GM19025 (cell line): ENCODE results near the gene SUMO1.
A peak's percentile ranks its signal among the peaks of the same experiment; 100 is the strongest.
"Not testable (repeated sequence)": the region's sequence is repeated elsewhere in the genome, so short reads cannot be mapped to it uniquely, and the experiment has no call there.

Experiments
- ATAC-seq: cut with Tn5 transposase; IDR thresholded peaks from one replicate; pipeline ENCODE4 v1.9.1; 2021; ENCODE audit warnings: mild to moderate bottlenecking, low read depth, moderate library complexity; ENCODE audit not compliant: unreplicated experiment

Gene SUMO1

DNA sequence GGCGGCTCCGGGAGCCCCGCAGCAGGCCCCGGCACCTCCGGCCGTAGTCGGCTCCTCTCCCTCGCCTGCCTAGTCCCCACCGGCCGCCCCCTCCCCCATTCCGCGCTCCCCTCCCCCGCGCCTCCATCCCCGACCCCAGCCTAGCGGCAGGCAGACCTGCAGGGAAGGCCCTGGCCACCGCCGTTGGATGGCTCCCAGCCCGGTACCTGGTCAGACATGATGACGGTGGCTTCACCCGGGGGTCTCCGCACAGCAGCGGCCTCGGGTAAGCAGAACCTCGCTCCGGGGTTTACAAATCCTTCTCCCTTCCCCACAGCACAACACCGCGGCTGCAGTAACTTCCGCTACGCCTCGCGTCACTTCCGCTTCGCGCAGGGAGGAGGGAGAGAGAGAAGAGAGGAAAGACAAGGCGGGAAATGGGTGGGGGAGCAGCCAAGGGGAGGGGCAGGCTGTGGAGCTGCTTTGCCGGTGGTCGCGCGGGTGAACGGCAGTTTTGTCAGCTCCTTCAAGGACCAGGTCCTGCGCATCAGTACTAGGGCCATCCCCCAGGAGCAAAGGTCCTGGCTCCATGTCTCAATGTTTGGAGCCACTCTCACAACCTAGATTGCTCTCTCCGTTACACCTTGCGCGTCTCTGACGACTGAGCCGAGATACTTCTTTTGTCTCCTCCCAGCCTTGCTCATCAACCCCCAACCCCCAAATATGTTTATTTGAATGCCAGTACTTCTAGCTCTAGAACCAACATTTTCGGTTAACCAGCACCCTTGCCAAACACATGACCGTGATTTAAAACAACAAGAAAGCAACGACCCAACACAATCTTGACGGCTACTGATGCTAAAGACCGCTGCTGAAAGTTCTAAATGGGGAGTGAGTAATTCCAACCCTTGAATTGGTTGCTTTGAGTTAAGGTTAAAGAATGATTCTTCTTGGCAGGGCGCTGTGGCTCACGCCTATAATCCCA is at the start of gene SUMO1:
Gene SUMO1 (minus strand): TSS at position 364 of the 964 bp plus-strand sequence. CDS start 146 bp downstream, at position 218.
- ATAC-seq, result peak; percentile 98

DNA sequence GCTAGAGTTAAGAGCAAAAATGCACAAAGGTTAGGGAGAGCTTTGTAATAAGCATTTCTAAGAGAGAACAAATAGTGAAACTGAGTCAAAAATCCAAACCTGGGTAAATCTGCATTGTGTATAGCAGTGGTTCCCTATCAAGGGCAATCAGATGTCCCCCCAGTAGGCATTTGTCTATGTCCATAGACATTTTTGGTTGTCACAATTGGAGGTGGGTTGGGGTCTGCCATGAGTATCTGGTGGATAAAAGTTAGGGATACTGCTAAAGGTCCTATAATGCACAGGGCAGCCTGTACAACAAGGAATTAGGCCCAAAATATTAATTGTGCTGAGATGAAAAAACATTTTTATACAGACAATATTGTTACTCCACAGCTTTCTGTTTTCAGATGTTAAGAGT is 48.2 kb upstream of the SUMO1 start:
- no peak for ATAC-seq

DNA sequence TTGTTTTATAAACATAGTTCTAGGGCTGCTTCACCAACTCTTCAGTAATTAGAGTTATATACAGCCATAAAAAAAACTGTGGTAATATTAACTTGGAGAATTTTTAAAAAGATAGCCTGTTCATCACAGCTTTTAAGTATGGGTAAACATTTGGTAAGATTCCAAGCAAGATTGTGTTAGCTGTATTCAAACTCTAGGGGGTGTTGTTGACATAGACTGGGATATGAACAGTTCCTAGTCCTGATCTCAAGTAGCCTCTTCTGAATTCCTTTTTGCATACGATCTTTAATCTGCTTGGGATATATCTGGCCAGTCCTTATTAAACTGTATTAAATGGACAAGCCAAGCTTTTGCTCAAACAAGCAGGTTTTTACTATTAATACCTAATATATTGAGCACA is 40.5 kb upstream of the SUMO1 start:
- no peak for ATAC-seq

DNA sequence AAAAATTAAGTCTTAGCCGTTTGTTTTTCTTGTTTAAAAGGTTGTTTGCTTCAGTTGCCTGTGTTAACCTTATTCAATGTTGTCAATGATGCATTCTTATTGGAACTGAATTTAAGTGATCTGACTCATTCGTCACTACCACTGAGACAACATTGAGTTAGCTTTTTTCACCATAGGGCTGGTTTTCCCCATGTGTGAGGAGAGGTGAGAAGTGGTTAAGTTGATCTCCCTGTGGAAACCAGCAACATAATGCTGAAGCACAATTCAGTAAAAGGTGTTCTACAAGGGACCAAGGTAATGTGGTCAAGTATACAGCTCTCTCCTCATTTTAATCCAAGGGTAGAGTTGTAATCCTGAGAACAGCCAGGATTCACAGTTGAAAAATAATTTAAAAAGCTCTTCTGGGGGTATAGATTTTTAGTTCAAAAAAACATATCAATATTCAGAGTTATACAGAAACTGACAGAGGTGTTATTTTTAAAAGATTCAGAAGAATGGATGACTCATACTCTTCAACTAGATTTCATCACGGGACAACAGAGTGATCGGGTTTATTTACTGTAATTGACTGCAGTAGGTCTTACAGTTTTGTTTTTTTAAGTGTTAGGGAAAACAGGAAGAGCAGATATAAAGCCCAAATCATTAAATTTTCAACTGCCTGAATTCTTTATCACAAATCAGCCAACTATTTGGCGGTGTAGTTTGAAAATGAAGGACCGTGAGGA is 39.8 kb upstream of the SUMO1 start:
- no peak for ATAC-seq

DNA sequence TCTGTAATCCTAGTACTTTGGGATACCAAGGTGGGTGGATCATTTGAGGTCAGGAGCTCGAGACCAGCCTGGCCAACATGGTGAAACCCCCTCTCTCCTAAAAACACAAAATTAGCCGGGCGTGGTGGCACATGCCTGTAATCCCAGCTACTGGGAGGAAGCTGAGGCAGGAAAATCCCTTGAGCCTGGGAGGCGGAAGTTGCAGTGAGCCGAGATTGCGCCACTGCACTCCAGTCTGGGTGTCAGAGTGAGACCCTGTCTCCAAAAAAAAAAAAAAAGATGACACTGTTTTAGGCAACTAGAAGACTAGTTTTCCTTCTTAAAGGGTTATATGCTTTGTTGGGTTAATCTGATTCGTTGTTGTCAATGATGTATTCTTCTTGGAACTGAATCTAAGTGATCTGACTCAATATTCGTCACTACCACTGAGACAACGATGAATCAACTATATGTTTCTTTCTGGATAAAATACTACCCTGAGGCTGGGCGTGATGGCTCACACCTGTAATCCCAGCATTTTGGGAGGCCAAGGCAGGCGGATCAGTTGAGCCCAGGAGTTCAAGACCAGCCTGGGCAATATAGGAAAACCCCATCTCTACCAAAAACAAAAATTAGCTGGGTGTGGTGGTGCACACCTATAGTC is 37.8 kb upstream of the SUMO1 start:
- not testable (repeated sequence) for ATAC-seq

DNA sequence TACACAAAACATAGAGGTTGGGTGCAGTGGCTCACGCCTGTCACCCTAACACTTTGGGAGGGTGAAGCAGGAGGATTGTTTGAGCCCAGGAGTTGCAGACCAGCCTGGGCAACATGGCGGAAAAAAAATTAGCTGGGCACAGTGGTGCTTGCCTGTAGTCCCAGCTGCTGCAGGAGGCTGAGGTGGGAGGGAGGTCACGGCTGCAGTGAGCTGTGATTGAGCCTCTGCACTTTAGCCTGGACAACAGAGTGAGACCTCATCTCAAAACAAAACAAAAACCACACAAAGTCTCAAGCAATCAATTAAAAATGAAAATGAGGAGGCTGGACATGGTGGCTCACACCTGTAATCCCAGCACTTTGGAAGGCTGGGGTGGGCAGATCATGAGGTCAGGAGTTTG is 32.1 kb upstream of the SUMO1 start:
- ATAC-seq, result peak; percentile 32

DNA sequence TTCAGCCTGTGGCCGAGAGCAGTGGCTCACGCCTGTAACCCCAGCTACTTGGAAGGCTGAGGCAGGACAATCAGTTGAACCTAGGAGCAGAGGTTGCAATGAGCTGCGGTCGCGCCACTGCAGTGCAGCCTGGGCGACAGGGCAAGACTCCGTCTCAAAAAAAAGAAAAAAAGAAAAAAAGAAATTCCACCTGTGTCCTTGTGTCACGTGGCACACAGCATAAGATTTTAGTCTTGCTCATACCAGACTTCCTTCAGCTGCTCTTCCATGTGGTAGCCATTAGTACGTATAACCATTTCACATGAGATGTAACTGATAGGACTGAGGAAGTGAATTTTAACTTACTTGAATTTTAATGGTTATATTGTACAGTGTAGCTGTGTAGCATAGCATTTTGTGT is 31.2 kb upstream of the SUMO1 start:
- ATAC-seq, result no peak

DNA sequence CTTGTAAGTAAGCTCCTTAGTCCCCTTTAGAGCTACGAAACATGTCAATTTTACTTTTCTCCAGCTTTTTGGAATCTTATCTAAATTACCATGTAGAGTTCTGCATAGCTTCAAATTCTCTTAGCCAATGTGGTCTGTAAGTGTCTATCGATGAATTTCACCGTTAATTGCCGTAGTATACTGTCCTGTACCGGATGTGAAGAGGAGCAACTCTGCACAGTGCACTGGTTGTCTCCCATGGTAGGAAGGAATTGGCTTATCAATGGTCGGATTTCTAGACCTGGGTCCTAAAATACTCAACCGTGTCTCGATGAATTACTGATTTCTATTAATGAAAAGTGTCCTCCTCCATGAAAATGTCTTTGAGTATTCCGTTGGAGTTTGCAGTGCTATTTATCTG is 29.1 kb upstream of the SUMO1 start:
- no peak for ATAC-seq

DNA sequence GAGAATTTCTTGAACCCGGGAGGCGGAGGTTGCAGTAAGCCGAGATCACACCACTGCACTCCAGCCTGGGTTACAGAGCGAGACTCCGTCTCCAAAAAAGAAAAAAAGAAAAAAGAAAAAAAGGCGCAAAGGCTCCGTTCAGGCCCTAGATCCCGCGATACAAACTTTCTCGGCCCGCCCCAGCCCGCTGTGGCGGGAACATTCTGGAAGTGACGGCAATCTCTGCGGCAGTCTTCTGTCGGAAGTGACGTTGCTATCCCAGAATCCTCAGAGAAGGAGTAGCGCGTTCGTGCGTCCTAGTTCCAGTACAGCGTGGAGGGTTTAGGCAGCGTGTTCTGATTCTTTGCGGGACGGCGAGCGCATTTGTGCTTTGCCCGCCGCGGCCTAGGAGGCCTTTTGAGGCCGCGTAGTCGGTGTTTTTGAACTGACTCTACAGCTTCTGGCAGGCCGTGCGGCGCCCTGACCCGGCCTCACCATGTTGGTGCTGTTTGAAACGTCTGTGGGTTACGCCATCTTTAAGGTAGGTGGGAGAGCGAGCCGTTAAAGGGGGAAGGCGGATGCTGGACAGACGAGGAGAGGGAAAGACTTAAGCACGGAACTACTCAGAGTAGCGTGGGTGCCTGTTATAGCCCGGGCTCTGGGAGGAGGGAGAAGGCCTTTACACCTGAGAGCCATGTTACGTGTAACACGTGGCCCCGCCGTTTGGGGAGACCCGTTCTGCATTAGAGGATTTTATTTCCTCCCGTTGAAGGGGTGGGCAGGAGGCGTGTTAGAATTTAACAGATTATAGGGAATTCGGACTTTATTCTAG is 27.3 kb upstream of the SUMO1 start, which contains the start of gene NOP58:
Gene NOP58 (plus strand): TSS at position 297 of the 811 bp plus-strand sequence. CDS start 179 bp downstream, at position 476.
- peak; percentile 83 for ATAC-seq

DNA sequence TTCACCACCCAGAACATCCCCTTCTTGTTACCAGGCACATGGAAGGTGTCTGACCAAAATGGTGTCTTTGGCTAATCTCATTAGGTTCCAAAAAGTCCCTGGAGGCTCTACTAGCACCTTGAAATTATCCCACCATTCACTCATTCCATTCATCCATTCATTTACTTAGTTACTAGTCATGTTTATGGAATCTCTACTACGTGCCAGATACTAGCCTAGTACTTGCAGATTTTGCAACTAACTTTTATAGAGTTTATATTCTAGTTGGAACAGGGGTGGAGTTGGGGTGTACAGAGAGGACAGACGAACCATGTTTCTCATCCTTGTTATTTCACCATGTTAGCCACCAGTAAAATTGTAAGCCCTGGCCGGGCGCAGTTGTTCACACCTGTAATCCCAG is 23.1 kb upstream of the SUMO1 start:
- no peak for ATAC-seq

DNA sequence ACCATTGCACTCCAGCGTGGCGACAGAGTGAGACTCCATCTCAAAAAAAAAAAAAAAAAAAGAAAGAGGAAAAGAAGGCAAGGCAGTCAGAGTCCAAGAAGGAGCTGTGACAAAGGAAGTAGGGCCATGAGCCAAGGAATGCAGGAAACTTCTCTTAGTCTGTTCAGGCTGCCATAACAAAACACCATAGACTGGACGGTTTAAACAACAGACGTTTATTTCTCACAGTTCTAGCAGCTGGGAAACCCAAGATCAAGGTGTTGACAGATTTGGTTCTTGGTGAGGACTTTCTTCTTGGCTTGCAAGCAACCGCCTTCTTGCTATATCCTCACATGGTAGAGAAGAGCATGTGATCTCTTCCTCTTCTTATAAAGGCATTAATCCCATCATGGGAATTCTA is 13.1 kb upstream of the SUMO1 start:
- ATAC-seq, result no peak

DNA sequence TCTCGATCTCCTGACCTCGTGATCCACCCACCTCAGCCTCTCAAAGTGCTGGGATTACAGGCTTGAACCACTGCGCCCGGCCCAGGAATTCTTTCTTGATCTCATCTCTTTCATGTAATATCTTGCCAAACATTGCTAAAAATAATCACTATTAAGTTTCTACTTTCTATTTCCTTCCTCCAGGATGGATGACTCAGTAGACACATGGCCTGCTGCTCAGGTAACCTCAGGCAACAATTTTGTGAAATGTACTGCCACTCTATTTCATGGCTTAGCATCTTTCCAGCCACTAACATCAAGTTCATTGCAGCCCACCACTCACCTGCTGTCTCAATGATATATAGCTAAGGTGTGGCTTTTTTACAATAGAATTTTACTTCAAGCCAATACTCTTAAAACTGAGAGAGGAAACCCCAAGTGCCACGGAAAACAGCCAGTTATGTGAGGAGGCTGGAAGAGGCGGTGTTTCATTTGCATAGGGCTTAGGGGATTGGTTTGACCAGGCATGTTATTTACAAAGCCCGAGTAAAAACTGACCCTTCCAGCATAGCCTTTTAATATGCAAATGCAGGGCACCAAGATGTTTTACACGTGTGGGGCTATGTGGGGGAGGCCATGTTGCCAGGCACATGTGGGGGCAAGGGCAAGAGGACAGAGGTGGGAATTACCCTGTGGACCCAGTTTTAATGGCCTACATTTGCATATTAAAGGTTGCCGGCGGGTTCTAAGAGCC is 11.3 kb upstream of the SUMO1 start:
- no peak for ATAC-seq

DNA sequence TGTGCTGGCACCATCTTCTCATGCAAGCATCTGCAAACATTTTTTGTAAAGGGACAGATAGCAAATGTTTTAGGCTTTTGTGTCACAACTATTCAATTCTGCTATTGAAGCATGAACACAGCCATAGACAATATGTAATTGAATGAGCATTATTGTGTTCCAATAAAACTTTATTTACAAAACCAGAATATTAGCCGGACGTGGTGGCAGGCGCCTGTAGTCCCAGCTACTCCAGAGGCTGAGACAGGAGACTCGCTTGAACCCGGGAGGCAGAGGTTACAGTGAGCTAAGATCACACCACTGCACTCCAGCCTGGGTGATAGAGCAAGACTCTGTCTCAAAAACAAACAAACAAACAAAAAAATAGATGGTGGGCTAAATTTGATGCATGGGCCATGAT is 9.3 kb upstream of the SUMO1 start:
- ATAC-seq, result not testable (repeated sequence)

DNA sequence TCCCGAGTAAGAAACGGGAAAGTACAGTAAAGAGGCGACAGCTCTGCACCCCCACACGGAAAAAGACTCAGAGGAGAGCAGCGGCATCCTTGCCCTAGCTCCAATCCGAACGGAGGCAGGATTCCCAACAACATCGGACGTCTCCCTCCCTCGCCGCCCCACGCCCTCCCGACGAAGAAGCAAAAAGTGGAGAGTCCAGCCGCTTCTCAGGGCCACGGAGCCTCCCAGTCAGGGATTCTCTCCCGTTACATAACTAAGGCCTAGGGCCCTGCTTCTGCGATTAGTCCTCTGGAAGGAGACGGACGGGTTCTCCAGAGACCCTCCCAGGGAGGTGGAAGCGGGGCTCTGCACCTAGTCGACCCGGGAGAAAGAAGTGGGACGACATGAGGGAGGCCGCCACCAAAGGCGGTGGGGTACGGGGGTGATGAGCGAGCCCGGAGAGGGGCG is 587 bp downstream of the SUMO1 start:
- ATAC-seq, result peak; percentile 33

DNA sequence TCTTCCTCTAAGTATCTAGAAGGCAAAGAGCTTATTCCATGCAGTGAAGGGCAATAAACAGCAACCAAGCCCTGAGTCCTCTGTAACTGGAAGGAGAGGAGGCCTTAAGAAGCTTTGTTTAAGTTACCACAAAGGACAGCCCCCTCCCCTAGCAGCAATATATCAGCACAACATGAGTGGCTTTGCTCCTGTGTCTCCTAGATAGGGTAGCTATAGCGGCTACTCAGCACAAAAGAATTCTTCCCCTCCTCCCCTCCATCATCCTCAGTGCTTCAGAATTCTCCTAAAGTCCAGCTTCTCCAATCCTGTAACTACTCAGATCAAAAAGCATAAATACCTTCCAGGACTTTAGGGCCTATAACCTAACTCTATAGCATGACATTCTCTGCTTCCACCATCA is 16.5 kb downstream of the SUMO1 start:
- ATAC-seq, result no peak

DNA sequence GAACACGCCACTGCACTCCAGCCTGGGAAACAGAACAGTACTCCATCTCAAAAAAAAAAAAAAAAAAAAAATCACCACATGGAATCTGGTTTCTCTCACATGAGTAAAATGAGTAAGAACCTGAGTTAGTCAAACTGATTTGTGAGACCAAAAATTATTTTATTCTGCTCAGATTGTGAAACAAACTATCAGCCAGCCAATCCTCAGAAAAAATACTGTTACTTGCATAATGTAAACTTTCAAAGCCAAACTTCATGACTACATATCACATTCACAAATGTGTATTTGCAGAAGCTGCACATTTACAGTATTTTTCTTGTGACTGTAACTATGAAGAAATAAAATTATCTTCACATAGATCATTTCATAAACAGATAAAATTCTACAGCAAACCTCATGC is 23.2 kb downstream of the SUMO1 start:
- no peak for ATAC-seq

DNA sequence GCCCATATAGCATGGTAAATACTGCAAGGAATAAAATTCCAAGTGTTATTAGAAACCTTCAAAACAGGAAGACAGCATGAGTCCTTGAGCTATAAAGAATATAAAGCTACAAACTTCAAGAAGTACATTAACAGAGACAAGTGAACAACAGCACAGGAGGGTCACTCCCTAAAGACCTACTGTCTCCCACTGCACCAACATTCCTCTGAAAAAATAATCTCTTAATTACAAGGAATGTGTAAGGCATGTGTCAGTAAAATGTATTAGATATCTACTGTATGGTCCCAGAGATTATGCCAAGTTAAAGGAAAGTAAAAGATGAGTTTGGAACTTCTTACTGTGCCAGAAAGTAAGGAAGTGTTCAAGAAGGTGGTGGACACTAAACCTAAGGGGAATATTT is 29.9 kb downstream of the SUMO1 start:
- no peak for ATAC-seq

DNA sequence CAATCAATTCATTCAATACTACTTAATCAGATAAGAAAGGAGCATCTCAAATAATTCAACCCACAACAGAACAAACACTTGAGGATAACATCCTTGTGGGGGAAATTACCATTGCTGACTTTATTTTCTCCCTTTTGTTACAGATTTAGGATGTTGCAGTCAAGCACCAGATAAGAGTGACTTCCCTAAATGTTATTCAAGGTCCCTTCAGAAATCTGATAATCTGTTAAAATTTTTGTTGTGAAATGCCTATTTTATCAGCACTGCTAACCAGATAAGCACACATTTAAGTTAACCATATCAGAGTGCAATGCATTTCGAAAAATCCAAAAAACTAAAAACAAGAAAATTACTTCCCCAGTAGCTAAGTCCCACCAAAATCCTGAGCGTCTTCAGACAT is 33.5 kb downstream of the SUMO1 start:
- ATAC-seq, result no peak

DNA sequence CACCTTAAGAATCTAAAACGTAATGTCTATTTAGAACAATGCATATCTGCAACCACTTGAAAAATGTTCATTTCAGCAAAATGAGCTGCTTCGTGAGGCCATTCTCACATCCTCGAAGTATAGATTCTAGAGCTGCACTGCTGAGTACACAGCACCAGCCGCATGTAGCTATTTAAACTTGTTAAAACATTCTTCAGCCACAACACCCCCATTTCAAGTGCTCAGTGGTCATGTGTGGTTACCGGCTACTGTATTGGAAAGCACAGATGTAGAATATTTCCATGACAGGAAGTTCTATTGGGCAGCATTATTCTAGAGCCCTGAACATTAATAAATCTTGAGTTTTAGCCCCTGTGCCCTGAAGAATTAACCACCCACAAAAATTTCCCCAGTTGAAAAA is 35.0 kb downstream of the SUMO1 start:
- no peak for ATAC-seq
